Measurements from ENCODE around the gene LIN7A. TPM values are rescaled to one million over a fixed set of nuclear protein-coding genes. Genes with fewer than 3 reads are reported as not detected.
"Not testable (repeated sequence)": the region's sequence is repeated elsewhere in the genome, so short reads cannot be mapped to it uniquely, and the experiment has no call there.

The LIN7A gene
- total RNA-seq, 1 experiment from 2014 or later, result 42.9 TPM

DNA sequence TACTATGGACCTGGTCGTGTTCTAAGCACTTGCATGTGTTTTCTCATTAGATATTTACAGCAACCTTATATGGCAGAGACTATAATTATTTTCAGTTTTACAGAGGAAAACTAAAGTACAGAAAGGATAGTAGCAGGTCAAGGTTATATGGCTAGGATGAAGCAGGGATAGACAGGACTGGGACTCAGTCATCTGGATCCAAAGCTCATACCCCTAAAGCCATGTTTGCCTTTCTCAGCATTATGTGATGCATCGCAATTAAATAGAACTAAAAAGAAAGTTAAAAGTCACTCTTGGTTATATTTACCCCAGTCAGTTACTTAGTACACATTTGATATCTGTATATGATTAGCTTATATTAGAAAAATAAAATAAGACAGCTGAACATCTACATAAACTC is 13.3 kb downstream of the LIN7A start:
- no peak for DNase-seq (ENCODE audit: extremely low read depth, low read depth)

DNA sequence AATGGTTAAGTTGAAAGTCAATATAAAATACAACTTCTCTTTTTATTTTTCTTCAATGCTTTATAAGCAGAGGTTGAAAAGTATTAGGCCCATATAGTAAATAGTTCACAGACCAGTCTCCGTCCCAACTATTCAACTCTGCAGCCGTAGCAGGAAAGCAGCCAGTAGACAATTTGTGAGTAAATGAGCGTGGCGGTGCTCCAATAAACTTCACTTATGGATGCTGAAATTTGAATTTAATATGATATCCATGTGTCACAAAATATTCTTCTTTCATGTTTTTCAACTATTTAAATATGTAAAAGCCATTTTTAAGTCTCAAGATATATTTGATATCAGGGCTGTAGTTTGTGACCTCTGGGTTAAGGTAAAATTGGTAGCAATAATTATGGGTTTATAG is 17.7 kb downstream of the LIN7A start:
- no peak for DNase-seq (ENCODE audit: extremely low read depth, low read depth)

DNA sequence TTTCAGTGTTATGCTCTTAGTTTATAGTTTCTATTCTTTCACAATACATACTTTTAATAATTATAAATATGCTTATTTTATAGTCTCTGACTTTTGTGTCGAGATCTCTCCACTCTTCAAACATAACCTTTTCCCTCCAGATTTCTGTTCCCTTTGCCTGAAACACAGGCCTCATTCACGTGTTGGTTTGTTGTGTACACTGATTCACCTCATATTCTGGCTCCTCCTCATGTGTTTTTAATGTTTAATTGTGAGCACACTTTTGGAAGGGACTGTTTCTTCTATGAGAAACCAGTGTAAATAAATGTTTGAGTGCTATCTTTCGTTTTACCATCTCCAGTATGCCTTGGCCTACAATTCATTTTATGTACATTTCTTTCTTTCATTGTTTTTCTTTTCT is 20.1 kb downstream of the LIN7A start:
- no peak for DNase-seq (ENCODE audit: extremely low read depth, low read depth)

DNA sequence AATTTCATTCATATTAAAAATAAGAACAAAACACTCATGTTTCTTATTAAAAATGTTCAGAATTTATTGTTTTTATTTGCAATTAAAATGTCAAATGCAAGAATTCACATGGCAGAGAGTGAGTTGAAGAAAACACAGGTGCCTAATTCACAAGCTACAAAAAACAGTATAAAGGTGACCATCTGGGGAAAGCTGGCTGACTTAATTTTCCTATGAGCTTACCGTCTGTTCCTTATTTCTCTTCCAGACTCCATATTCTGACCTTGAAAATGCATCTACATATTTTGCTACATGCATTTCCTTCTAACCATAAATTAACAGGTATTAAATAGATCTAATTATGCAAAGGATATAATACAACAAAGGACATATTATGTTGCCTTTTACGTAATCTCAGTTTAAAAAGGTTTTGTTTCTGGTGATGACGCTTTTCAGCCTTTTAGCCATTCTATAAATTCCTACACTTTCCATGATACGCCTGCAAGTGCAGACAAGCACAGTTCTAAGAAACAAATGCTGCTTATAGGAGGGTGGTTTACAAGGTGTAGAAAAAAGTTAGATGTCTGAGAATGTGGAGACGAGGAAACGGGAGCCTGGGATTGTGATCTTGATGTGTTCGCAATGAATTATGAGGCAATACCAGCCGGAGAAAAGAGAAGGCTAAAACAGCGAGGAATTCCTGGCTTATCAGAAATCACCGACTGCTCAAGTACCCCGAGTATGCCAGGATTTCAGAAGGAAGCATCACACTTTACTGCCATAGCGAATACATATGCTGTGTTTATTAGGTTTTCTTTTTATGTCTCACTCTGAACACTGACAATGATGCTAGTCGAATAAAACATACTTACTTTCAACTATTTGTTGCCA is 24.6 kb downstream of the LIN7A start:
- DNase-seq (ENCODE audit: extremely low read depth, low read depth), result no peak

DNA sequence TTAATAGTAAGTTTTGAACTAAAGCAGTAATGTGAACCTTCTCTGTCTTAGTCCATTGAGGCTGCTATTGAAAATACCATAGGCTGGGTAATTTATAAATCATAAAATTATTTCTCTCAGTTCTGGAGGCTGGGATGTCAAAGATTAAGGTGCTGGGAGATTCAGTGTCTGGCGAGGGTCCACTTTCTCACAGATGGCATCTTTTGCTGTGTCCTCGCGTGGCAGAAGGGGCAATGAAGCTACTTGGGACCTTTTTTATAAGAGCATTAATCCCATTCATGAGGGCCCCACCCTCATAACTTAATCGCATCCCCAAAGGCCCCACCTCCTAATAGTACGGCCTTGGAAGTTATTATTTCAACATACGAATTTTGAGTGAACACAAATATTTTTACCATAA is 28.4 kb downstream of the LIN7A start:
- DNase-seq (ENCODE audit: extremely low read depth, low read depth), result no peak

GRCh38 chr12:80902711-80903110 is 35.0 kb downstream of the LIN7A start:
- DNase-seq (ENCODE audit: extremely low read depth, low read depth), result no peak

DNA sequence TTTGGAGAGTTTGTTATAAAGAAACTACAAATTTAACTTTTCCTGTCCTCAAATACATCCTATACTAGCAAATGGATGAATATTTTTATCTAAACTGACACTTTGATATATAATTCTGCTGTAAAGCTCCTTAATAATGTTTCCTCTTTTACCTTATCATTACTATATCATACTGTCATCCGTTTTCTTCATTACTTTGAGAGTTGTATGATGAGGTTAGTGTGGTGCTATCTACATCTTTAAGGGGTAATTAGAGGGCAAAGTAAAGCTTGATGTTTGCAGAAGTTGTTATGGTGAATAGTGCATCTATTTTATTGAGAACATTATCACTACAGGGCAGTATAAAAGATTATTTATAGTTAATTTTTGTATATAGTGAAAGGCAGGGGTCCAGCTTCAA is 36.1 kb downstream of the LIN7A start:
- DNase-seq (ENCODE audit: extremely low read depth, low read depth), result no peak

- DNase-seq (ENCODE audit: extremely low read depth, low read depth), result no peak
Observed at GRCh38 chr12:80895240-80895639, 42.5 kb downstream of the LIN7A start.

GRCh38 chr12:80894179-80894578 is 43.6 kb downstream of the LIN7A start:
- DNase-seq (ENCODE audit: extremely low read depth, low read depth), result no peak

- no peak for DNase-seq (ENCODE audit: extremely low read depth, low read depth)
Observed at GRCh38 chr12:80892597-80893445, 44.9 kb downstream of the LIN7A start.

GRCh38 chr12:80884651-80885050 is 53.1 kb downstream of the LIN7A start:
- no peak for DNase-seq (ENCODE audit: extremely low read depth, low read depth)

- DNase-seq (ENCODE audit: extremely low read depth, low read depth), result no peak
Observed at GRCh38 chr12:80881106-80881505, 56.6 kb downstream of the LIN7A start.

- DNase-seq (ENCODE audit: extremely low read depth, low read depth), result not testable (repeated sequence)
Observed at GRCh38 chr12:80878452-80878851, 59.3 kb downstream of the LIN7A start.

- no peak for DNase-seq (ENCODE audit: extremely low read depth, low read depth)
Observed at GRCh38 chr12:80877721-80878265, 59.9 kb downstream of the LIN7A start.

DNA sequence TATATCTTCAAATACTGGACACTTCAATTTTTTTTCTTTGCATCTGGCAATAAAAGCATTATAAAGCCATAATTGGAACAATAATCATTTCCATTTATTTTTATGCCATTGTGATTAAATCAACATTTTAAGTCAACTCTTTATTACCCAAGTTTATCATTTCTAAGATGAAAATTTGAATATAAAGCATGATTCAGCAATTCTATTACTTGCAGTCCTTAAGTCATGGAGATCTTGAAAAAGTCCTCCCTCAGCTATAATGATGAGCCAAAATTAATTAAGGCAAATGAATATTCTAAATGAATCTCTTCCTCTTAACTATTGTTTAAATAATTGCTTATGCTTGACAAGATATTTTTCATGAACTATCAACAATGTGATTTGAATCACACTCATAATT is 65.7 kb downstream of the LIN7A start:
- DNase-seq (ENCODE audit: extremely low read depth, low read depth), result no peak

GRCh38 chr12:80869264-80869663 is 68.5 kb downstream of the LIN7A start:
- no peak for DNase-seq (ENCODE audit: extremely low read depth, low read depth)

GRCh38 chr12:80868576-80868975 is 69.2 kb downstream of the LIN7A start:
- no peak for DNase-seq (ENCODE audit: extremely low read depth, low read depth)

DNA sequence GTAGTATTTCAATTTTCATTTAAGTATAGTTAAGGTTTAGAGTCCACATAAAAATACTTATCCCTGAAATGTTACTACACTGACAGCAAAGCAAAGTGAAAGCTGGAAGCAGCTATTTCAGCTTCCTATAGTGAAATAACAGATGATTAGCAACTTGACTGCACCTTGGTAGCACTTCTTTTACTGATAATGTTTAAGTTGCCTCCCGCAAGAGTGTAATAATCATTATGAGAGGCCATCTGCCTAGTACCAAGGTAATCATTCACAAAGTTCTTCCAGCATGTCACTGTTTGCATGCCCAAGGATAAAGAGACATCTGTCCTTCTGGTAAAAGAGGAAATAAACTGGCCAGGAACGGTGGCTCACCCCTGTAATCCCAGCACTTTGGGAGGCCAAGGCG is 69.8 kb downstream of the LIN7A start:
- DNase-seq (ENCODE audit: extremely low read depth, low read depth), result no peak

GRCh38 chr12:80864046-80864735 is 73.5 kb downstream of the LIN7A start:
- peak; percentile 65 for DNase-seq (ENCODE audit: extremely low read depth, low read depth)

DNA sequence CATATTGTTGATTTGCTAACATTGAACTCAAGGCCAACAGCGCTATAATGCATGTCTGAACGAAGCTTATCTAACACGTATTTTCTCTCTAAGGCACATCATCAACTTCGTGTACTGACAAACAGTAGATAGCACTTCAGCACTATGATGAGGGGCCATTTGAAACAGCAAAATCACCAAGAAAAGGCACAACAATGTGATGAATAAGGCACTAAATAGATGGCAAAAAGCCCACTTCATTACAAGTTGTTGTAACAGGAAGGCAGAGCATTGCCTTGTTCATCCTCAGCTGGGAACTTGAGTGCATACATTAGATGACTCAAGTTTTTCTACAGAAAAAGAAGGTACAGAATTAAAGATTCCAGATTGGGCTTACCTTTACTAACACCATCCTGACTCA is 75.2 kb downstream of the LIN7A start:
- DNase-seq (ENCODE audit: extremely low read depth, low read depth), result no peak
